Measurements from ENCODE around the gene RUNX1. TPM values are rescaled to one million over a fixed set of nuclear protein-coding genes. Genes with fewer than 3 reads are reported as not detected.

The RUNX1 gene
- total RNA-seq, 1 donor from 2014 or later: 22.1 TPM

GRCh38 chr21:34845521-34846451 is 203.3 kb downstream of the RUNX1 start:
- peak; percentile 5 for DNase-seq

DNA sequence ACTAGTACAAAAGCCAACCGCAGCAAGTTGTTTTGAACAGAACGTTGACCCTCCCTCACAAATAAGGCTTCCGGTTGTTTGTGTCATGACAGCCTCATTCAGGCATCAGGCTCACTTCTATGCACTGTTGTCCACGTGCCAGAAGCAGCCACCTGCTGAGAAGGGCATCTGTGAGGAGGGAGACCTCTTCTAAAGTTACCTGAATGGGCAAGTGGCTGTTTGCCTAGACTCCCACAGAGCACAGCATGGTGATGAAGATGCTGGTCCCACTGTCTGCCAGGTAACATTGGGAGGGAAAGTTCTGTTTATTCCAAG is 204.2 kb downstream of the RUNX1 start:
- DNase-seq: no peak

DNA sequence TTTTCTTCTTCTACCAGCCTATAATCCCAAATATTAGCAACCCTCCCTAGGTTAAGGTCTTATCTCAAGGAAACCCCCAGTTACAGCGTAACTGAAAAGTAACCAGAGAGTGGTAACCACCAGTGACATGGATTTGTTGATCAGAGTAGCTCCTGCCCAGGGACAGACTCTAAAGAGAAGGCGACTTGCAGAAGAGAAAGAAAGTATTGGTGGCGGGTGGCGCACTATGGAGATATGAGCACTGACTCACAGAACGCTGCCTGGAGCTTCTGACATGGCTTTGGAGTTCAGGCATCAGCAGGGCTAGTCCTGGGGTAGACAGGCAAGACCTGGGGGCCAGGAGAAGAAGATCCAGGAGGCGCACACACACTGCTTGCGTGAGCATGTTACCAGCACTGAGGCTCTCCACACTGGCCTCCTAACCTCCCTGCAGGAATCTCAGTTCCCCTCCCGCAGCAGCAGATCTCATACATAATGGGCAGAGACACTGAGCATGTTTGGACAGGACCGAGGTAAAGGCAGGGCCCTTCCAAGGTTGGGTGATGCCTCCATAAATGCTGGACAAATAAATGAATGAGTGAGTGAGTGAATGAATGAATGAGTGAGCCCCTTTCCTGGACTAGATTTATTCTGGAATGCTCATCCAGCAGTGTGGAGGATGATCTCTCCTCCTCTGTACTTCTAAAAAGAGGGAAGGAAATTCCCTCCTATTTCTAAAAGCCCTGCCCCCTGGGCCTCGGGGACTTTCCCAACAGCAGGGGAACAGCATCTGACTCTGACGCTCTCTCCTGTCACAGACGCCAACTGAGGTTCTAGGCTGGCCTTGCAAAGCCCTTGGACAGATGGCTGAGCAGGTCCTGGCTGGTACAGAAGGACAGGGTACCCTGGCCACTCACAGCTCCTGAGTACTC is 204.8 kb downstream of the RUNX1 start:
- DNase-seq: no peak

DNA sequence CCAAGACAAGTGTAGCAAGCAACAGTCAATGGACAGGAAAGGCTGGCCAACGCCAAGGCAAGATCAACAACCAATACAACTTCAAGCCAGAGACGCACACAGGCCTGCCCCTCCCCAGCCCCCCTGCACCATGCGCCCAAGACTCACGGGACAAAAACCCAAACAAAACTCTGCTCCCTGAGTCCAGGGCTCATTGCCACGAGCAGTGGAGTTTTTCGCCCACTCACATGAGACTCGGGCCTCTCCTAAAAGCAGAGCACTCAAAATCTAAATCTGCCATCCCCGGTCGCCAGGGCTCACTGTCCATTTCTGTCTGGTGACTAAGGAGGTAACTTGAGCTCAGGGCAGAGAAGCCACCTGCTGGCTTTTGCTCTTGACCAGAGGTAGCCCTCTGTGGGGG is 205.5 kb downstream of the RUNX1 start:
- DNase-seq: no peak

- DNase-seq: no peak
These were observed 207.9 kb downstream of the RUNX1 start for GRCh38 chr21:34841154-34841553.

- DNase-seq: no peak
These were observed 208.4 kb downstream of the RUNX1 start for GRCh38 chr21:34840693-34841092.

DNA sequence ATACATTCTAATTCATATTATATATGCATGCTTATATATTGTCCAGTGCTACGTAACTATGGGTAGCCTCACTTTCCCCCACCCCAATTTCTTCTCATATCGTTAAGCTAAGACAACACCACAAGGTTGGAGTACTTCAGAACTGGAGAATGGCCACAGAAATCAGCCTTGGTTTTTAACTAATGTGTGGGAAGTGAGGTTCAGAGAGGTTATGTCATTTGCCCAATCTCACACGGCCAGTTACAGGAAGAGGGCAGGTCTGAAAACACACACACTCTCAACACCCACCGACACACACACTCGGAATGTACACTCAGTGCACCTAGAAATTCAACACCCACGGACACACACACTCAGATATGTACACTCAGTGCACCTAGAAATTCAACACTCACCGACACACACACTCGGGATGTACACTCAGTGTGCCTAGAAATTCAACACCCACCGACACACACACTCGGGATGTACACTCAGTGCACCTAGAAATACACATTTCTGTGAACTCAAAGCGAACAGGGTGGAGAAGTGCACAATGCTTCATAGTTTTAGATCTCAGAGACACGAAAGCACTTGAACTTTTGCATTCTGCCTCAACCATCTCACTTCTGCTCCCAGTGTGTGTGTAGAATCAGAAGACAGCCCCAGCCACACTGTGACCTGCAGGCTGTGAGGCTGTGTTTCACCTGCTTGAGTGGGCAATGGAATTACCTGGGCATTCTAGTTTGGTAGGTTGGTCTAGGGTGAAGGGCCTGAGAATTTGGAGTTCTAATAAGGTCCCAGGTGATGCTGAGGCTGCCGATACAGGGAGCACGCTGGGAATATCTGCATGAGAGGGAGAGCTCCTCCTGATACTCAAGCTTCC is 209.9 kb downstream of the RUNX1 start:
- DNase-seq: no peak

- DNase-seq: no peak
These were observed 212.1 kb downstream of the RUNX1 start for GRCh38 chr21:34836933-34837505.

- DNase-seq: no peak
These were observed 212.8 kb downstream of the RUNX1 start for GRCh38 chr21:34836103-34836932.

DNA sequence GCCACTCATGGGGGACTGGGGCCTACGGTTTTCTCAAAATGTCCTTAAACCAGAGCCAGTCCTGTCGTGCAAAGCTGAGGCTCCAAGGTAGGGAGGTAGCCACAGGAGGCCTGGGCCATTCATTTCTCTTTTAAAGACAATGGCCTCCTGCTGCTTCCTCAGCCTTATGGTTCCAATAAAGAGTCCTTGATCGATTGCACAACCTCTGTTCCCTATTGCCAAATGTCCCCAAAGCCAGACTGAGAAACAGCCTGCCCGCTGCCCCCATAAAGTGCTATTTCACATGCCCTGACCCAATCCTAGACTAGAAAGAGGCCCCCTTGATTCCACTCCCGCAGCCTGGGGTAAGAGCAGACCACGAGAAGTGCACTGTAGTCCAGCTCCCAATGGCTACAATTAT is 213.6 kb downstream of the RUNX1 start:
- DNase-seq: no peak

DNA sequence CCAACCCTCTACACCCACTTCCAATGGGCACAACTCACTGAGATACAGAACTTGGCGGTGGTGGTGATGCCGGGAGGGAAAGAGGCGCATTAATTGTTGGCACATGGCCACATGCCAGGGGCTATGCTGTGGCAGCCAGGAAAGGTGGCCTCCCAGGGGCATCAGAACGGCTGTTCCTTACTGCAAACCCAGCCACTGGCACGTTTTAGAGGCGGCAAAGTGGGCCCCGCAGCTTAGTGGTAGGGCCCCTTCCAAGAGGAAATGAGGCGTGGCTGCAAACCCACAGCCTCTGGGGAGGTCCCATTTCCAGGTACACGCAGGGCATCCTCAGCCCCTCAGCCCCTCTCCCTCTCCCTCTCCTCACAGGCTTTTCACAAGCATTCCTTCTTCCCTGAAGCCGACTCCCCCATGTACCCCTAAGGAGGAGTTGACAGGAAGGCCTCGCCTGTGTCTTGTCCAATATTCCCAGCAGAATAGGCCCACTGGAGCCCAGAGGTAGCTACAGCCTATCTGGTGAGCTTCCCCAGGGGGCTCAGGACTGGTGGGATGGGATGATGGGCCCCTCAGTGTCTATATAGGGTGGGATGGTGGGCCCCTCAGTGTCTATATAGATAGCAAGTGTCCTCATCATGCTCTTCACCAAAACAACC is 214.1 kb downstream of the RUNX1 start:
- no peak for DNase-seq

- no peak for DNase-seq
These were observed 214.8 kb downstream of the RUNX1 start for GRCh38 chr21:34834290-34834689.

- DNase-seq: no peak
These were observed 215.6 kb downstream of the RUNX1 start for GRCh38 chr21:34833465-34833864.

DNA sequence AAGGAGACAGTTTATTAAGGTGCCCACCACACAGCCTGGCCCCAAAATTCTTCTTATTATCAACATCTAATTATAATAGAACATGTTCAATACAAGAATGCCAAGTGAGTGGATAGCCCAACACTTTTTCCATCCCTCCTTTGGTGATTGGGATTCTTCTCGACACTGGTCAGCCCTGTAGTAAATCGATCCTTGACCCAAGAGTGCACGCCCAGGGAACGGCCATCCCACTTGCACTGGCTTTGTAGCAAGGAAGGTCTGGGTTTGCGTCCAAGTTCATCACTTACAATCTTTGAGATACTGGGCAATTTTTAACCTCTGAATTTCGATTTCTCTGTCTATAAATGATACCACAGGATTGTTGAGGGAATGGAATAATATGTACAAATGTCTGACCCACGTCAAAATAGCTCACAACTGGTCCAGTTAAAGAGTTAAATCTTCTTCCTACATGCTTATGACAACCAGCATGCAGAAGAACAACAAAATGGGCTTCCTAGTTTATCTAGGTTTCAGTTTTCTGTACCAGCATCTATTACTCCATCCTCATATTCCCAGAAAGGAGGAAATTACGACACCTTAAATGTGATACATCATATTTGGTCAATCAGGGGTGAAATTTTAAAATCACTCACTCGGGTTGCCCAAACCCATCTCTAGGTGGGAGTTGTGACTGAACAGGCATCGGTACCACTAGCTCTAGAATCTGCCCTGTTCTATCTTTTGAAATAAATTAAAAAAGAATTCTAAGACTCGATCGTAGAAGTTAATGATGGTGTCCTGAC is 218.5 kb downstream of the RUNX1 start:
- no peak for DNase-seq

GRCh38 chr21:34827445-34828235 is 221.5 kb downstream of the RUNX1 start:
- no peak for DNase-seq

DNA sequence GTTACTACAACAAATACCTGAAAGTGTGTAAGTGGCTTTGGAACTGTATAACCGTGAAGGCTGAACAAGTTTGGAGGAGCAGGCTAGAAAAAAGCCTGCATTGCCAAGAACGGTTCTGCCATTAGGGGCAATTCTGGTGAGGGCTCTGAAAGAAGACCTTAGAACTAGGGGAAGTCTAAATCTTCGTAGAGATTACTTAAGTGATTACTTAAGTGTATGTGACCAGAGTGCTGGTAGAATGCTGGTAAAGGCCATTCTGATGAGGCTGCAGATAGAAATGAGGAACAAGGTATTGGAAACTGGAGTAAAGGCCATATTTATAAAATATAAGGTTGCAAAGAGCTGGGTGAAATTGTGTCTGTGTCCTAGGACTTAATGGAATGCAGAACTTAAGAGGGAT is 222.3 kb downstream of the RUNX1 start:
- no peak for DNase-seq

- DNase-seq: no peak
These were observed 223.1 kb downstream of the RUNX1 start for GRCh38 chr21:34825948-34826548.

- no peak for DNase-seq
These were observed 224.0 kb downstream of the RUNX1 start for GRCh38 chr21:34825101-34825500.
